Esophagus squamous epithelium (tissue), 4 donors: ENCODE measurements around the gene CLRN3.

Experiments
- CTCF ChIP-seq, 6 experiments: fragments of 450-650 bp in 4 of 6; fragments of 200-600 bp in 2 of 6; sonication (generic) in 2 of 6; IDR thresholded peaks; one replicate each; pipeline ENCODE4 v1.5.1; 2016 to 2019; ENCODE audit warnings: antibody characterized with exemption in 6 of 6, mild to moderate bottlenecking in 4 of 6, moderate library complexity in 4 of 6
- POLR2A ChIP-seq, 4 donors: fragments of 450-650 bp; IDR thresholded peaks; one replicate each; pipeline ENCODE4 v1.6.1; 2017; ENCODE audit warnings: antibody characterized with exemption in 4 of 4, mild to moderate bottlenecking in 4 of 4, moderate library complexity in 3 of 4

- TF ChIP-seq CTCF (IDR thresholded peaks at IDR 0.05) (no peak), POLR2A (IDR thresholded peaks at IDR 0.05) (no peak)
Observed at GRCh38 chr10:127866276-127867013, 26.3 kb downstream of the CLRN3 start.
